KOPT-K1 (cell line): ENCODE data around the gene CLEC4F.
"Not testable (repeated sequence)": the region's sequence is repeated elsewhere in the genome, so short reads cannot be mapped to it uniquely, and the experiment has no call there.

Experiments
- H3K27ac ChIP-seq: fragments of 200-600 bp; sonication (generic); 2 replicates; pipeline ENCODE4 v1.5.1; 2016; ENCODE audit warnings: antibody characterized with exemption, mild to moderate bottlenecking, low read depth, low read length; ENCODE audit not compliant: poor library complexity, severe bottlenecking
- H3K36me3 ChIP-seq: fragments of 200-600 bp; sonication (generic); 2 replicates; pipeline ENCODE4 v1.5.1; 2017; ENCODE audit warnings: antibody characterized with exemption, mild to moderate bottlenecking, low read length, moderate library complexity; ENCODE audit not compliant: insufficient read depth
- H3K9me3 ChIP-seq: fragments of 200-600 bp; sonication (generic); 2 replicates; pipeline ENCODE4 v1.5.1; 2017; ENCODE audit warnings: antibody characterized with exemption, low read length, mild to moderate bottlenecking; ENCODE audit not compliant: insufficient read depth, poor library complexity, severe bottlenecking

Gene CLEC4F

DNA sequence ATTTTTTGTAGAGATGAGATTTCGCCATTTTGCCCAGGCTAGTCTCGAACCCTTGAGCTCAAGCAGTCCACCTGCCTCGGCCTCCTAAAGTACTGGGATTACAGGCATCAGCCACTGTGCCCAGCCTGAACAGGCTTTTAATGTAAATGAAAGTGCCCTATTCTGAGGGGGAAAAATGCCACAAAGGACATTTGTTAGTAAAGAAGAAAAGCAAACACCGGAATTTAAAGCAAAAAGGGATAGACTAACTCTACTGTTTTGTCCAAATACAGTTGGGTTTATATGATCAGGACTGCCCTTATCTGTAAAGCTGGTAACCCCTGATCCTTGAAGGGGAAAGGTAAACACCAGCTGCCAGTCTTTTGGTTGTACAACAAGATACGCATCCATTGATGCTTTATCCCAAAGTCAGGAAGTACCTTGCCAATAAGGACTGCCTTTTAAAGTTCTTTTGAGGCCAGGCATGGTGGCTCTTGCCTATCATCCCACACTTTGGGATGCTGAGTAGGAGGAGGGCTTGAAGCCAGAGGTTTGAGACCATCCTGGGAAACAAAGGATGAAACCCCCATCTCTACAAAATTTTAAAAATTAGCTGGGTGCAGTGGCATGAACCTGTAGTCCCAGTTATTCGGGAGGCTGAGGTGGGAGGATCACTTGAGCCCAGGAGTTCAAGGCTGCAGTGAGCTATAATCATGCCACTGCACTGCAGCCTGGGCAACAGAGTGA, 13.1 kb downstream of the CLEC4F start:
- no peaks in the 10 kb centered on the region for H3K36me3 ChIP-seq
- no peaks in the 10 kb centered on the region for H3K9me3 ChIP-seq
- H3K27ac ChIP-seq, result no peak overlapping the region

DNA sequence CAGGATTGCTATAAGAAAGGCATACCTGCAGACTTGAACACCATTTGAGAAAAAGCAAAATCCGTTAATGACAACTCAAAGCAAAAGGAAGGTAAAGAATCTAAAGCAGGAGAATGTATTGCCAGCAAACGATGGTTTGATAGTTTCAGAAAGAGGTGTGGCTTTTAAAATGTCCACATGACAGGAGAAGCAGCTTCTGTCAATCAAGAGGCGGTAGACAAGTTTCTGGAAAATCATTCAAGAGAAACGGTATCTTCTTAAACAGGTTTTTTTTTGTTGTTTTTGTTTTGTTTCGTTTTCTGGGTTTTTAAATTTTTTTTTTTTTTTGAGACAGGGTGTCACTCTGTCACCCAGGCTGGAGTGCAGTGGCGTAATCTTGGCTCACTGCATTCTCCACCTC, 13.8 kb downstream of the CLEC4F start:
- no peaks in the 10 kb centered on the region for H3K9me3 ChIP-seq
- no peak overlapping the region for H3K27ac ChIP-seq
- no peaks in the 10 kb centered on the region for H3K36me3 ChIP-seq

DNA sequence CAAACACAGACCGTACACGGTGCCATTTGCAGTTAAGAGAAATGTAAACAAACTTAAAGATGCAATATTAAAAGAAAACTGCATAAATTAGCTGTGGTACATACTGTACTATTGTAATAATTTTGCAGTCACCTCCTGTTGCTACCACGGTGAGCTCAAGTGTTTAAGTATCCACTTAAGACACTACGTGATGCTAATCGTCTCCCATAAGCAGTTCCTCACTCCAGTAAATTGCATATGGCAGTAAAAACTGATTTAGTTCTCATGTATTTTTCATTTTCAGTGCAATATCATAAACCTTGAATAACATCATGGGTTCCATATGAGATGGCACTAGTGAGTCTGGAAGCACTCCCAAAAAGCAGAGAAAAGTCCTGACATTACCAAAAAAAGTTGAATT, 14.4 kb downstream of the CLEC4F start:
- Histone ChIP-seq H3K9me3 (no peaks in the 10 kb centered on the region), H3K27ac (no peak overlapping the region), H3K36me3 (no peaks in the 10 kb centered on the region)

DNA sequence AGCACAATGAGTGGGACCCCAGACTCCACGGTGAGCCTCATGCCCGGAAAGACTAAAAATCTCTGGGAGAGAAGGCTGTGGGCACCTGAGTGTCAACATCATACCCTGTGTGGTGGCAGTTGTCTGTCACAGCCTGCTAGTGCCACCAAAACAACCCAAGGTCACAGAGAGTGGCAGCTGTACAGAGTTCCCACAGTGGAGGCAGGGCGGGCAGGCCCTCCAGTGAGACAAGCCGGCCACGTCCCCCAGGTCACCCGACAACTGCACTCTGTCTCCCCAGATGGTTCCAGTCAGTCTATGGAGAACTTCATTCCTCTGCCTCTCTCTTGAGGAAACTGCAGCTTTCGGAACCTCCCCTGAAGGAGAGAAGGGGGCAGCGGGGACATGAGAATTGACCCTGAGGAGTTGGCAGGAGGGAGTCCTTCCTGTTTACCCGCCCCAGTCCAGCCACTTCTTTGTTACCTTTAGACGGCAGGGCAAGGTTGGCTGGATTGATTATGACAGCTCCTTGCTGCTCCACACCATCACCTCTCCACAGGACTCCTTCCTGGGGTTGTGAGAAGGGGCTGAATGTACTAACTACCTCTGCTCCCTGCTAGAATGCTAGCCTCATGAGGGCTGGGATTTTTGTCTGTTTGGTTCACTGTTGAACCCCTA, 18.7 kb downstream of the CLEC4F start:
- no peaks in the 10 kb centered on the region for H3K9me3 ChIP-seq
- no peaks in the 10 kb centered on the region for H3K36me3 ChIP-seq
- H3K27ac ChIP-seq, result no peak overlapping the region

DNA sequence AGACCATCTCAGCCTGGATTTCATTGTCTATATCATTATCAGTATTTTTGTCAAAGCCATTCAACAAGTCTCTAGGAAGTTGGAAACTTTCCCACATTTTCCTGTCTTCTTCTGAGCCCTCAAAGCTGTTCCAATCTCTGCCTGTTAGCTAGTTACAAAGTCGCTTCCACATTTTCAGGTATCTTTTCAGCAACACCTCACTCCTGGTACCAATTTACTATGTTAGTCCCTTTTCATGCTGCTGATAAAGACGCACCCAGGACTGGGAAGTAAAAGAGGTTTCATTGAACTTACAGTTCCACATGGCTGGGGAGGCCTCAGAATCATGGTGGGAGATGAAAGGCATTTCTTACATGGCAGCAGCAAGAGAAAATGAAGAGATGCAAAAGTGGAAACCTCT, 20.7 kb downstream of the CLEC4F start:
- Histone ChIP-seq H3K9me3 (no peaks in the 10 kb centered on the region), H3K27ac (no peak overlapping the region), H3K36me3 (no peaks in the 10 kb centered on the region)

DNA sequence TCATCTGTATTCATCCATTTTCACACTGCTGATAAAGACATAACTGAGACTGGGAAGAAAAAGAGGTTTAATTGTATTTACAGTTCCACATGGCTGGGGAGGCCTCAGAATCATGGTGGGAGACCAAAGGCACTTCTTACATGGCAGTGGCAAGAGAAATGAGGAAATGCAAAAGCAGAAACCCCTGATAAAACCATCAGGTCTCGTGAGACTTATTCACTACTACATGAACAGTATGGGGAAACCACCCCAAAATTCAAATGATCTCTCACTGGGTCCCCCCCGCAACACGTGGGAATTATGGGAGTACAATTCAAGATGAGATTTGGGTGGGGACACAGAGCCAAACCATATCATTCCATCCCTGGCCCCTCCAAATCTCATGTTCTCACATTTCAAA, 22.4 kb downstream of the CLEC4F start:
- H3K36me3 ChIP-seq, H3K9me3 ChIP-seq, H3K27ac ChIP-seq: not testable (repeated sequence)

DNA sequence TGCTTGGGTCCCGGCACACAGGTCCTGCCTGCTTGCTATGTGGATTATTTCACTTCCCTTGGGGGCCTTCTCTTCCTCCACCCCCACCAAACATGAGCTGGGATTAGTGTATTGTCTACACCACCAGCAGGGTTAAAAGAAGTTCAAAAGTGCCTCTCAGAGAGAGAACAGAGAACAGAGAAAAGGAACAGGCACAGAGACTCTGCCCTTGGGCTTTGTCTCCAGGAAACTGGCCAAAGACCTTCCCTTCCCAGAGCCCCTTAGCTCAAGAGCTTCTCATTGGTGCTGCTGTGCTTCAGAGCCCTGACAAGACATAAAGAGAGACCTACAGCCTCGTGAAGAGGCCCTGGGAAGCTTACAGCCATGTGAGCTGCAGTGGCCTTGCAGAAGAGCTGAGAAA, 22.9 kb downstream of the CLEC4F start:
- Histone ChIP-seq H3K27ac (no peak overlapping the region), H3K36me3 (no peaks in the 10 kb centered on the region), H3K9me3 (no peaks in the 10 kb centered on the region)

DNA sequence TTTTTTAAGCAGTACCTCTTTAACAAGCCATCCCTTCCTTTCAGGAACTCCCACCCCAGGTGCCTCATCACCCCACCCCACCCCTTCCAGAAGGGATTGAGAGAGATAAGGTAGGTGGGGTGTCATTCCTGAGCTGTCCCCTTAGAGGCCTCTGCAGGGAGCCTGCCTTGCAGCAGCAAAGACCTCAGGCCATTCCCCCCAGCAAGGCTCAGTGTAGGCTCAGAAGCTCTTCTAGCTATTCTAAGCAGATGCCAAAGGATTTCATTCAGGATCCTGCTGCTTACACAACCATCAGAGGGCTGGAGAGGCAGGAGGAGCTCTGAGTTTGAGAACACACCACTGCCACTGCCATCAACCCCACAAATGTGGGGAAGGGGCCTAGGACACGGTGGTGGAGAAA, 24.1 kb downstream of the CLEC4F start:
- Histone ChIP-seq H3K9me3 (no peaks in the 10 kb centered on the region), H3K36me3 (no peaks in the 10 kb centered on the region), H3K27ac (no peak overlapping the region)

DNA sequence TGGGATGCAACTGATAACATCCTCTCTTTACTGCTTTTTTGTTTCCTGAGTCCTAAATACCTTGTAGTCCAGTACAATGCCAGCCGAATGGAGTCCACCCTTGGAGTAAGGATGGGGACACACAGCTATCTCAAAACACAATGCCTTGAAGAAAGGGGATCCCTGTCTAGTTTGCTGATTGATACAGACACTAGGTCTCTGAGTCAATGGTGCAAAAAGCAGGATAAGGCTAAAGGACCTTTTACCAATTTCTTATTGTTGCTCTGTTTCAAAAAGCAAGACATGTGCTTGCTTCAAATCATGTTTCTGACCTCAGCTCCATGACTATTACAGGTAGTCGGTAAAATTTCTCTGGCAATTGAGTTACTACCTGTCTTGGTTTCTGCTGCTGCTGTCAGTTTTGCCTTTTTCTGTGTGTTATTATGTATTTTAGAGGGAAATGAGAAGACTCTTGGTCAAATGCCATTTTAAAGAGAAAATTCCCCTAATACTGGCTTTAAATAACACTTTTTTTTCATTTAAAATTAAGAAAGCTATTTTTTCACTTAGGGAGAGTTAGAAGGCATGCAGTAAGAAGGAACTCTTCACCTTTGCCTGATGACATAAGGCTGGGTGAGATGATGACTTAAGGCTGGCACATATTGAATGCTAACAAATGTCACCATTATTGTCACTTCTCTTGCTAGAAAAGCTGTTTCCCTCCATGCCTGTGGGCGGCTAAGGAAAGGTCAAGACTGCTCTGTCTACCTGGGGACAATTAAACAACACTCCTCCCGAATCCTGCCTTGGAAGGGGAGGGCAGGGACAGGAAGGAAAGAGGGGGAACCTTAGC, 25.0 kb downstream of the CLEC4F start:
- Histone ChIP-seq H3K36me3 (no peaks in the 10 kb centered on the region), H3K27ac (no peak overlapping the region), H3K9me3 (no peaks in the 10 kb centered on the region)

DNA sequence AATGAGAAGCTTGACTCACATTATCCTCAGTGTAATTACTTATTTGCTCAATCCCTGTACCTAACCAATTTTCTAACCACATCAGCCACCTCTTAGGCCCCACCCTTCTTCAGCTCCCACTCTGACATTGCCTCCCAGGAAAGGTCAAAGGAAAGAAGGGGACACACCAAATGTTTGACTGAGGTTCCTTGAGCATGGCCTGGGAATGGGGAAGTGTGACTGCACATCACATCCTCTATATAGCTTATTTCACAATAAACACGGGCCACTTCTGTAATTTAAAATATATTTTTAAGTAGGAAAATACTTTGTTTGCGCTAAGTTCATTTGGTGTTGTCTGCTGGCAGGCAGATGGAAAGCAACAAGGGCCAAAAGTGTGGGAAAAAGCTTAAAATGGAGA, 26.9 kb downstream of the CLEC4F start:
- Histone ChIP-seq H3K27ac (no peak overlapping the region), H3K36me3 (no peaks in the 10 kb centered on the region), H3K9me3 (no peaks in the 10 kb centered on the region)

DNA sequence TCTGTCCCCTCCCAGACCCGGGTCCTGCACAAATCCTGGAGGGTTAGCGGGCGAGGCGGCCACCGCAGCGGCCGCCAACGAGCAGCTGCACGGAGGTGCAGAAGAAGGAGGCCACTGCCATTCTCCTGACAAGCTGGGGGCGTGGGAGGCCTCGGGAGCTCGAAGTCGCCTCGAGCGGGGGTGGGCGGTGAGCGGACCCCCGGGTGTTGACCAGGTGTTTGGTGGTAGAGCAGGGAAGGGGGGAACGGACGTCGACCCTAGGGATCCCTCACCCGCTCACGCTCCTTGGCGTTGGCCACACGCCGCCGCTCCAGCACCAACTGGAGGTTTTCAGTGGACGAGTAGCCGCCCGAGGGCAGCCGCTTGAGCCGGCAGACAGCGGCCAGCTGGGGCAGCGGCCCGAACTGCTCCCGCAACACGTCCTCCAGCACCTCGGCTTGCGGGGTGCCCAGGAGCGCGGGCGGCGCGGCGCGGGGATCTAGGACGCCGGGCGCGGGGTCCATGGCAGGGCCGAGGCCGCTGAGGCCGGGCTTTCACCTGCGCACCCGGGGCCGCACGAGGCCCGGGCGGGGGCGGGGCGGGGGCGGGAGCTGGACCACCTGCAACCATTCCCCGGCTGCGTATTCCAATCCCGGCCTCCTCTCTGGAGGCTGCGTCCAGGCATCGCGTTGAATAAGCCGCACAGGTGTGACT, 30.1 kb downstream of the CLEC4F start, which contains the start of gene FIGLA:
FIGLA (minus strand) TSS at position 508 of the 693 bp plus-strand sequence; CDS start at position 503, 5 bp downstream.
- H3K36me3 ChIP-seq, result no peaks in the 10 kb centered on the region
- H3K27ac ChIP-seq, result no peak within 1 kb of the TSS
- H3K9me3 ChIP-seq, result no peaks in the 10 kb centered on the region

DNA sequence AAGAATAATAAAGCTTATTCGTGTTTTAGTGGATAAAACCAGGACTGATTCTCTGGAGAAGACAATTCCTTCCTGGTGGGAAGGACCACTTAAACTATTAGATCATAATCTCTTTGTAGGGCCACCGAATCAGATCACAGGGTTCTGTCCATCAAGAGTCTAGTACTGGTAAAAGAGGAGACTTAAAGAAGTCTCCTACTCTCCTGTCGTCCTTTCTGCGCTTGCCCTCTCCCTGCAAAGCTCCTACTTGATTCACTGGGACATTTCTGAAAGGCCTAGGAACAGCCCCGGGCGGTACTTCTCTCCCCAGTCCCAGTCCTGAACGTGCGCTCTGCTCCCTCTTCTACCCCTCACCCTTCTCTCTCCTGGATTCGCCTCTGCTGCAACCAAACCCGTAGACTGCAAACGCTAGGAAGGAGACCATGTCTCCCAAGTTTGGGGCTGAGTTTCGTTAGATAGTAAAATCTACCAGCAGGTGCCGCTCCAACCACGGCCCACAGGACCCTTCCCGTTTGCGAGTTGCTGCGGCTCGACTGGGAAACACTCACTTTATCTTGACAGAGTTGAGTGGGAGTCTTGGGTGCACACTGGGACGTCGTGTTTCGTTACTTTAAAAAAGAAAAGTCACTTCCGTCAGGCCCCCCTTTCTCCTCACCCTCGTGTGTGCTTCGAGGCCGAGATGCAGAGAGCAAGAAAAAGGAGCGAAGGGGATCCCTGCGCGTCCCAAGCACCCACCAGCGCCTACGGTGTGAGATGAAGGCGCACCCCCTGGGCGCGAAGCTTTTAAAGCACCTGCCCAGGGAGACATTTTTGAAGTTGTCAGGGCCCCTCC, 30.9 kb downstream of the CLEC4F start:
- no peaks in the 10 kb centered on the region for H3K9me3 ChIP-seq

DNA sequence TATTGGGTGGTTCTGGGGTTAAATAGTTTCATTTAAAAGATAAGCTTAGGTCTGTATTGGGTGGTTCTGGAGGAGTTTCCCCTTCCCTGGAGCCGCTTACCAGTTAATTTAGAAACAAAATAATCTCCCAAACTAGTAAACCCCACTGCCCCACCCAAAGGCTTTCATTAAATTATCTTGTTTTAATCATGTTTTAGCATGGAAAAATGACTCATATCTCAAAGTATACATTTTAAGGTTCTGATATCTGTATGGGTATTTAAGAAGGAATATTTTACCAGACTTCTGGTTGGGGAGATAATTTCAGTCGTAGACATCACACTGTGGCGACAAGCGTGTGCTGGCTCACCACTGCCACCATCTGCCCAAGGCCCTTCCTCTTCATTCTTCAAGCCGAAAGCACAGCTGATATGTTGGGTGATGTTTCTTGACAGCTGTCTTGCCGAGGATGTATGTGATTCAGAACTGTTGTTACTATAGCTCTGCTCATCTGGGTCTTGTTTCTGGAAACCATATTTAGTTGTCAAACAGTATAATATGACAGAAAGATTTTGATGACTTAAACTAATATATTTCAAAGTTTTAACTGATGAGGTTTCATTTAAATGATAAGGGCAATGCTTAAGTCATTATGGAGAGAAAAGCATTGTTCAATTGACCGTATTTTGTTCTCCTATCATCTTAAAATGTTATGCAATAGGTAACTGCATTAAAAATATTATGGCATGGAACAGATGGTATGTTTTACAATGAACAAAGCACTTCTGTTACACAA, 35.1 kb downstream of the CLEC4F start:
- Histone ChIP-seq H3K36me3 (no peaks in the 10 kb centered on the region), H3K9me3 (no peaks in the 10 kb centered on the region), H3K27ac (no peak overlapping the region)

More for the DNA sequence above, 30.9 kb downstream of the CLEC4F start:
- Histone ChIP-seq H3K36me3 (no peaks in the 10 kb centered on the region), H3K27ac (no peak overlapping the region)

DNA sequence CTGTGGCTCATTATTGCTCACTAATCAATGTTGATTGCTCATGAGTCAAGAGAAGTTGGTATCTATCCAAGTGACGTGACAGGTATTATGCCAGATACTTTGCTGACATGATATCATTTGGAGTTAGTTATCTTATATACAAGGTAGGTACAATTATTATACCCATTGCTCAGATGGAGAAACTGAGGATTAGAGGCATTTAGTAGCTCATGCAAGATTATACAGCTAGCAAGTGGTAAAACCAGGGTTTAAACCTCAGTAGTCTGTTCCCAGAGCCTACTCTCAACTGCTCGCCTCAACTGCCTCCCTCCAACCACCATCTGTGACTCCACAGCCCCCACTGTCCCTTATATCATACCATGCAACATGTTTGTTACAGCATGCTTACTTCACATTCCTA, 36.1 kb downstream of the CLEC4F start:
- Histone ChIP-seq H3K36me3 (no peaks in the 10 kb centered on the region), H3K27ac (no peak overlapping the region), H3K9me3 (no peaks in the 10 kb centered on the region)
